Upper lobe of right lung (tissue), 1 donor: ENCODE results near the gene MED17. TPM values are rescaled to one million over a fixed set of nuclear protein-coding genes. Genes with fewer than 3 reads are reported as not detected.

Experiments
- ATAC-seq: fragments of 200-7000 bp; cut with Tn5 transposase; one replicate; pipeline ENCODE4 v1.9.1; 2020; ENCODE audit warnings: mild to moderate bottlenecking, moderate library complexity
- DNase-seq: peaks from one replicate; pipeline ENCODE4 v3.0.0-alpha.2; 2020
- H3K27ac ChIP-seq: fragments of 200-600 bp; one replicate; pipeline ENCODE4 v1.8.0; 2022
- H3K27me3 ChIP-seq: fragments of 200-600 bp; one replicate; pipeline ENCODE4 v1.8.0; 2022; ENCODE audit warnings: mild to moderate bottlenecking
- H3K36me3 ChIP-seq: fragments of 200-600 bp; one replicate; pipeline ENCODE4 v1.8.0; 2022
- H3K4me1 ChIP-seq: fragments of 200-600 bp; one replicate; pipeline ENCODE4 v1.8.0; 2022
- H3K4me3 ChIP-seq: fragments of 200-600 bp; one replicate; pipeline ENCODE4 v1.8.0; 2022; ENCODE audit warnings: mild to moderate bottlenecking
- H3K9me3 ChIP-seq: fragments of 200-600 bp; one replicate; pipeline ENCODE4 v1.8.0; 2022
- intact Hi-C: fragments of 100-400 bp; cut with DNase I; formaldehyde crosslinking; loops from one replicate; pipeline ENCODE4 v1.11.0; 2022
- total RNA-seq: library from RNA; stranded (reverse); fragmentation: NEBNext Ultra II Directional; extraction: Animal tissue kit (Norgen Biotek cat#: 25700); gene quantifications from one replicate; pipeline ENCODE4 v1.2.1, GENCODE V29; 2021
- TF ChIP-seq, protein P1 (sequence below): fragments of 200-600 bp; IDR thresholded peaks from one replicate; pipeline ENCODE4 v1.8.0; 2022; ENCODE audit warnings: antibody characterized with exemption
- donor health status: DM: no; HTN: yes; CAD: no; lungs with severe emphysema.

The MED17 gene
- total RNA-seq, 1 donor from 2014 or later, result 25.8 TPM

DNA sequence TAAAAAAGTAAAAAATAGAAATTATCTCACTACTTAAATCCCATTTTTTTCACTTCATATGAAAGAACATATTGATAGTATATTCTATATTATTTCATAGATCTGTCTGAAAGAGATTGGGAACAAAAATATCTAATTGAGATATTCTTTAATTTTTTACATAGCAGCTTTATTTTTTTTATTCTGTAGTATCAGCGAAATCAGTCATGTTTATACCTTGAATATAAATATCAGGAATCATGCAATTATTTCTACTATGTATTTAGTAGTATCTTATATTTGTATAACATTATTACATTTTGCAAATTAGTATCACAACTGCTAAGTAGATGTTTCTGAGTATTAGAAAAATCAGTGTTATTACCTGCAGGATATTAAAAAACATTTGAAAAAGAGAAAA lies 22.2 kb upstream of the MED17 start:
- Histone ChIP-seq H3K4me3 (no peak overlapping the region), H3K9me3 (no peaks in the 10 kb centered on the region), H3K27ac (no peak overlapping the region), H3K4me1 (no peaks in the 10 kb centered on the region), H3K36me3 (peaks cover 76% of the 10 kb centered on the region), H3K27me3 (no peaks in the 10 kb centered on the region)
- intact Hi-C loops, result no loop called here
- TF ChIP-seq, protein P1, sequence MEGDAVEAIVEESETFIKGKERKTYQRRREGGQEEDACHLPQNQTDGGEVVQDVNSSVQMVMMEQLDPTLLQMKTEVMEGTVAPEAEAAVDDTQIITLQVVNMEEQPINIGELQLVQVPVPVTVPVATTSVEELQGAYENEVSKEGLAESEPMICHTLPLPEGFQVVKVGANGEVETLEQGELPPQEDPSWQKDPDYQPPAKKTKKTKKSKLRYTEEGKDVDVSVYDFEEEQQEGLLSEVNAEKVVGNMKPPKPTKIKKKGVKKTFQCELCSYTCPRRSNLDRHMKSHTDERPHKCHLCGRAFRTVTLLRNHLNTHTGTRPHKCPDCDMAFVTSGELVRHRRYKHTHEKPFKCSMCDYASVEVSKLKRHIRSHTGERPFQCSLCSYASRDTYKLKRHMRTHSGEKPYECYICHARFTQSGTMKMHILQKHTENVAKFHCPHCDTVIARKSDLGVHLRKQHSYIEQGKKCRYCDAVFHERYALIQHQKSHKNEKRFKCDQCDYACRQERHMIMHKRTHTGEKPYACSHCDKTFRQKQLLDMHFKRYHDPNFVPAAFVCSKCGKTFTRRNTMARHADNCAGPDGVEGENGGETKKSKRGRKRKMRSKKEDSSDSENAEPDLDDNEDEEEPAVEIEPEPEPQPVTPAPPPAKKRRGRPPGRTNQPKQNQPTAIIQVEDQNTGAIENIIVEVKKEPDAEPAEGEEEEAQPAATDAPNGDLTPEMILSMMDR, result no peak
- ATAC-seq (no peak), DNase-seq (no peak)

GRCh38 chr11:93765551-93765950 lies 18.5 kb upstream of the MED17 start:
- no peak for DNase-seq
- intact Hi-C loops, result no loop called here
- H3K4me1 ChIP-seq, result no peaks in the 10 kb centered on the region
- H3K27me3 ChIP-seq, result no peaks in the 10 kb centered on the region
- no peak for ATAC-seq
- TF ChIP-seq, protein P1, result no peak
- no peak overlapping the region for H3K27ac ChIP-seq
- H3K9me3 ChIP-seq, result no peaks in the 10 kb centered on the region
- H3K4me3 ChIP-seq, result no peak overlapping the region
- peaks cover 40% of the 10 kb centered on the region for H3K36me3 ChIP-seq

DNA sequence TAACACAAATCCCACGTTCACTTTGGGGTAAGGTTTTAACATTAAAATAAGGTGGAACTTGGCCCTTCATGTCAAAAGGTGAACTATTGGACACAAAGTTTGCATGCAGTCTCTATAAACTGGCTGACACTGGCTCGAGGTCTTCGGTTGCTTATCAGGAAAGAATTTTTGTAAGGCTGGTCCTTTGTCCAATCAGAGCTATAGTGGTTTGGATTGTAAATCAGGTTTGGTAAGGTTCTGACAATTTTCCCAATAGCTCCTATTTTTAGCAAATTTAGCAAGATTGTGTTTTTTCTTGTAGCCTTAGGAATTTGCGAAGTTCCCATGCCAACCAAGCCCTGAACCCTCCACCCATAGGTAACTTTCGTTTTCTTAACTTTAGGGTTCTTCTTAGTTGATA lies 17.6 kb upstream of the MED17 start:
- intact Hi-C loops, result no loop called here
- Histone ChIP-seq H3K4me3 (no peak overlapping the region), H3K27me3 (no peaks in the 10 kb centered on the region), H3K36me3 (peaks cover 30% of the 10 kb centered on the region), H3K4me1 (no peaks in the 10 kb centered on the region), H3K27ac (no peak overlapping the region), H3K9me3 (no peaks in the 10 kb centered on the region)
- TF ChIP-seq, protein P1, result no peak
- DNase-seq (no peak), ATAC-seq (no peak)

- ATAC-seq (peak; percentile 46), DNase-seq (no peak)
- H3K4me3 ChIP-seq, result no peak overlapping the region
- intact Hi-C loops, result no loop called here
- no peaks in the 10 kb centered on the region for H3K4me1 ChIP-seq
- peaks cover 25% of the 10 kb centered on the region for H3K36me3 ChIP-seq
- no peaks in the 10 kb centered on the region for H3K9me3 ChIP-seq
- TF ChIP-seq, protein P1, result no peak
- H3K27ac ChIP-seq, result no peak overlapping the region
- no peaks in the 10 kb centered on the region for H3K27me3 ChIP-seq
Observed at GRCh38 chr11:93767018-93767417, 17.1 kb upstream of the MED17 start.

- no peaks in the 10 kb centered on the region for H3K27me3 ChIP-seq
- DNase-seq, result no peak
- H3K9me3 ChIP-seq, result no peaks in the 10 kb centered on the region
- no peaks in the 10 kb centered on the region for H3K4me1 ChIP-seq
- no peak overlapping the region for H3K4me3 ChIP-seq
- TF ChIP-seq, protein P1, result no peak
- H3K36me3 ChIP-seq, result no peaks in the 10 kb centered on the region
- H3K27ac ChIP-seq, result no peak overlapping the region
- intact Hi-C loops, result no loop called here
- ATAC-seq, result no peak
Observed at GRCh38 chr11:93770160-93770559, 13.9 kb upstream of the MED17 start.

DNA sequence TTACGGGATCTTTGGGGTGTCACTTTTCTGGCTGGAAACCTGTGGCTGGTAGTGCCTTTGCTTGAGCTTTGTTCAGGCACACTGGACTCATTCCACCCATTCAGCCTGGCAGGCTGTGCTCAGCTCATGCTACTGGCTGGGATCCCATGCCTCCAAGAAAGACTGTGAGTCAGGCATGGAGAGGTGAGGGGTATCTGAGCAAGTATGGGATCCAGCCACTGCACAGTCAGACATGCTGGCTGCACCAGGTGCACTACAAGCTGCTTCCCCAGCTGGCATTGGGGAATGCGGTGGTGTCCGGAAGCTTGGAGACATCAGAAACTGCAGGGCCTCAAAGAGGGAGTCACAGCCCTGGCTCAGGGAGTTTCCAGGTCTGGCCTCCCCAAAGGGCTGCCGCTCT lies 12.0 kb upstream of the MED17 start:
- no peak for ATAC-seq
- intact Hi-C loops, result no loop called here
- no peaks in the 10 kb centered on the region for H3K9me3 ChIP-seq

More for the DNA sequence above, 12.0 kb upstream of the MED17 start:
- Histone ChIP-seq H3K27ac (no peak overlapping the region), H3K4me3 (no peak overlapping the region), H3K36me3 (no peaks in the 10 kb centered on the region), H3K4me1 (no peaks in the 10 kb centered on the region), H3K27me3 (no peaks in the 10 kb centered on the region)
- TF ChIP-seq, protein P1, result no peak
- no peak for DNase-seq
